ENCODE results near the gene LRP8.

Gene LRP8

GRCh38 chr1:53328009-53328461 lies at the start of gene LRP8:
Gene LRP8, minus strand, starts transcription at chr1:53328070. Its CDS starts 158 bp downstream, at chr1:53327912.
- DNase-seq, result peak; percentile 49

- DNase-seq, result no peak
Measured at GRCh38 chr1:53377438-53377841, 49.6 kb upstream of the LRP8 start.

- no peak for DNase-seq
Measured at GRCh38 chr1:53376742-53377437, 49.0 kb upstream of the LRP8 start.

GRCh38 chr1:53376041-53376461 lies 48.2 kb upstream of the LRP8 start:
- DNase-seq, result no peak

- no peak for DNase-seq
Measured at GRCh38 chr1:53375440-53375839, 47.6 kb upstream of the LRP8 start.

- no peak for DNase-seq
Measured at GRCh38 chr1:53373246-53373645, 45.4 kb upstream of the LRP8 start.

- DNase-seq, result no peak
Measured at GRCh38 chr1:53372501-53372951, 44.7 kb upstream of the LRP8 start.

- DNase-seq, result no peak
Measured at GRCh38 chr1:53371851-53372250, 44.0 kb upstream of the LRP8 start.

- no peak for DNase-seq
Measured at GRCh38 chr1:53371121-53371666, 43.3 kb upstream of the LRP8 start.

GRCh38 chr1:53370369-53370961 lies 42.6 kb upstream of the LRP8 start:
- no peak for DNase-seq

- DNase-seq, result no peak
Measured at GRCh38 chr1:53369761-53370160, 41.9 kb upstream of the LRP8 start.

- DNase-seq, result no peak
Measured at GRCh38 chr1:53369034-53369750, 41.3 kb upstream of the LRP8 start.

- DNase-seq, result no peak
Measured at GRCh38 chr1:53368314-53369033, 40.6 kb upstream of the LRP8 start.

- DNase-seq, result no peak
Measured at GRCh38 chr1:53367503-53368313, 39.8 kb upstream of the LRP8 start.

- DNase-seq, result no peak
Measured at GRCh38 chr1:53366901-53367502, 39.1 kb upstream of the LRP8 start.

- DNase-seq, result no peak
Measured at GRCh38 chr1:53365437-53366063, 37.7 kb upstream of the LRP8 start.

- DNase-seq, result no peak
Measured at GRCh38 chr1:53362851-53363642, 35.2 kb upstream of the LRP8 start.

GRCh38 chr1:53362270-53362669 lies 34.4 kb upstream of the LRP8 start:
- no peak for DNase-seq

GRCh38 chr1:53361541-53361961 lies 33.7 kb upstream of the LRP8 start:
- DNase-seq, result no peak

- DNase-seq, result no peak
Measured at GRCh38 chr1:53359934-53360276, 32.0 kb upstream of the LRP8 start.

Measured in GOT3 (cell line).